HG03108 (cell line): ENCODE measurements around the gene PLD4.

Experiments
- ATAC-seq: cut with Tn5 transposase; IDR thresholded peaks from one replicate; pipeline ENCODE4 v1.9.1; 2021; ENCODE audit warnings: moderate library complexity; ENCODE audit not compliant: unreplicated experiment

Gene PLD4

GRCh38 chr14:104927432-104927816 is 2.7 kb downstream of the PLD4 start:
- ATAC-seq = no peak

- no peak for ATAC-seq
These were observed 3.2 kb downstream of the PLD4 start for GRCh38 chr14:104927901-104928300.

- ATAC-seq = no peak
These were observed 3.9 kb downstream of the PLD4 start for GRCh38 chr14:104928391-104929133.

GRCh38 chr14:104929268-104930230 is 4.9 kb downstream of the PLD4 start:
- ATAC-seq = no peak

GRCh38 chr14:104930526-104931303 is 6.0 kb downstream of the PLD4 start:
- ATAC-seq = no peak

GRCh38 chr14:104931304-104931770 is 6.7 kb downstream of the PLD4 start:
- no peak for ATAC-seq

GRCh38 chr14:104931771-104932675 is 7.3 kb downstream of the PLD4 start:
- ATAC-seq = no peak

- ATAC-seq = no peak
These were observed 8.3 kb downstream of the PLD4 start for GRCh38 chr14:104932676-104933631.

GRCh38 chr14:104933746-104934733 is 9.4 kb downstream of the PLD4 start:
- no peak for ATAC-seq

- ATAC-seq = no peak
These were observed 10.5 kb downstream of the PLD4 start for GRCh38 chr14:104935026-104935650.

GRCh38 chr14:104935955-104936354 is 11.3 kb downstream of the PLD4 start:
- no peak for ATAC-seq

- no peak for ATAC-seq
These were observed 11.9 kb downstream of the PLD4 start for GRCh38 chr14:104936361-104937155.

- ATAC-seq = no peak
These were observed 12.5 kb downstream of the PLD4 start for GRCh38 chr14:104937161-104937560.

GRCh38 chr14:104937694-104938365 is 13.2 kb downstream of the PLD4 start:
- no peak for ATAC-seq

GRCh38 chr14:104938436-104938835 is 13.8 kb downstream of the PLD4 start:
- no peak for ATAC-seq

- ATAC-seq = no peak
These were observed 14.3 kb downstream of the PLD4 start for GRCh38 chr14:104938960-104939359.
